ENCODE data around the gene ERMARD.
A peak's percentile ranks its signal among the peaks of the same experiment; 100 is the strongest.

ERMARD gene

GRCh38 chr6:169751242-169752073 lies at the start of gene ERMARD, which contains the start of gene DYNLT2:
Gene ERMARD (plus strand): TSS chr6:169751622. CDS start chr6:169751658, 36 bp downstream.
Gene DYNLT2 (minus strand): TSS chr6:169751572. CDS start chr6:169751458, 114 bp downstream.
- DNase-seq (ENCODE audit: low read depth): peak; percentile 65

GRCh38 chr6:169701954-169702839 lies 49.2 kb upstream of the ERMARD start, which contains the start of the genes C6orf120 and WDR27:
Gene C6orf120 (plus strand): TSS chr6:169702126. CDS start chr6:169702460, 334 bp downstream.
Gene WDR27 (minus strand): TSS chr6:169702029. CDS start chr6:169689005, 13,024 bp downstream.
- DNase-seq (ENCODE audit: low read depth): peak; percentile 72

- no peak for DNase-seq (ENCODE audit: low read depth)
These were observed 48.6 kb upstream of the ERMARD start for GRCh38 chr6:169702840-169703246.

- DNase-seq (ENCODE audit: low read depth): no peak
These were observed 43.6 kb upstream of the ERMARD start for GRCh38 chr6:169707772-169708171.

GRCh38 chr6:169709293-169709692 lies 42.1 kb upstream of the ERMARD start:
- DNase-seq (ENCODE audit: low read depth): no peak

- DNase-seq (ENCODE audit: low read depth): no peak
These were observed 41.4 kb upstream of the ERMARD start for GRCh38 chr6:169710009-169710408.

- DNase-seq (ENCODE audit: low read depth): no peak
These were observed 37.2 kb upstream of the ERMARD start for GRCh38 chr6:169714178-169714577.

- DNase-seq (ENCODE audit: low read depth): no peak
These were observed 36.8 kb upstream of the ERMARD start for GRCh38 chr6:169714595-169714994.

- DNase-seq (ENCODE audit: low read depth): no peak
These were observed 32.3 kb upstream of the ERMARD start for GRCh38 chr6:169719117-169719516.

GRCh38 chr6:169720207-169720855 lies 31.1 kb upstream of the ERMARD start:
- no peak for DNase-seq (ENCODE audit: low read depth)

- peak; percentile 18 for DNase-seq (ENCODE audit: low read depth)
These were observed 28.8 kb upstream of the ERMARD start for GRCh38 chr6:169722362-169723199.

GRCh38 chr6:169723200-169723909 lies 28.1 kb upstream of the ERMARD start:
- peak; percentile 35 for DNase-seq (ENCODE audit: low read depth)

- no peak for DNase-seq (ENCODE audit: low read depth)
These were observed 27.4 kb upstream of the ERMARD start for GRCh38 chr6:169723991-169724493.

- no peak for DNase-seq (ENCODE audit: low read depth)
These were observed 26.8 kb upstream of the ERMARD start, which contains the start of gene PHF10 for GRCh38 chr6:169724494-169725124. Gene PHF10 (minus strand): TSS chr6:169724500. CDS start chr6:169723931, 569 bp downstream.

- peak; percentile 29 for DNase-seq (ENCODE audit: low read depth)
These were observed 26.0 kb upstream of the ERMARD start for GRCh38 chr6:169725125-169726048.

GRCh38 chr6:169726049-169726400 lies 25.4 kb upstream of the ERMARD start:
- DNase-seq (ENCODE audit: low read depth): no peak

- DNase-seq (ENCODE audit: low read depth): no peak
These were observed 24.5 kb upstream of the ERMARD start for GRCh38 chr6:169726963-169727362.

GRCh38 chr6:169729961-169730360 lies 21.5 kb upstream of the ERMARD start:
- DNase-seq (ENCODE audit: low read depth): no peak
